BJ (cell line): ENCODE results near the gene PDE4D. TPM values are rescaled to one million over a fixed set of nuclear protein-coding genes. Genes with fewer than 3 reads are reported as not detected.
A peak's percentile ranks its signal among the peaks of the same experiment; 100 is the strongest.

ENCODE experiments used
- CTCF ChIA-PET: fragments of 350-600 bp; formaldehyde crosslinking; extraction: SDS; loops from one replicate; lab custom pipeline; 2021; ENCODE audit warnings: antibody characterized with exemption, inconsistent platforms; lab: Yijun Ruan, JAX
- POLR2A ChIA-PET: fragments of 300-600 bp; sonication (Branson Sonifier 250); formaldehyde crosslinking; extraction: SDS; loops from one replicate; lab custom pipeline; 2021; ENCODE audit warnings: antibody characterized with exemption; lab: Charles Lee
- DNase-seq: peaks from one replicate; pipeline ENCODE4 v3.0.0-alpha.2; 2011; ENCODE audit warnings: low read depth
- H3K27me3 ChIP-seq: 2 replicates; pipeline ENCODE4 v1.6.0; 2011; ENCODE audit warnings: low read length; ENCODE audit not compliant: control insufficient read depth, insufficient read depth
- H3K36me3 ChIP-seq: 2 replicates; pipeline ENCODE4 v1.5.1; 2011; ENCODE audit warnings: low read length; ENCODE audit not compliant: control insufficient read depth, insufficient read depth
- H3K4me3 ChIP-seq: 2 replicates; pipeline ENCODE4 v1.5.1; 2011; ENCODE audit warnings: low read depth, mild to moderate bottlenecking, control low read depth, low read length
- polyA minus RNA-seq: library from RNA; depleted of rRNA, polyadenylated mRNA; stranded (reverse); fragments of >200 nt; gene quantifications from 2 replicates; pipeline ENCODE4 v1.2.3, GENCODE V29; 2011; rRNA and poly(A)+ RNA removed
- polyA plus RNA-seq: library from polyadenylated mRNA; depleted of rRNA; stranded (reverse); fragments of >200 nt; gene quantifications from 2 replicates; pipeline ENCODE4 v1.2.3, GENCODE V29; 2011; rRNA removed
- TF ChIP-seq, protein P1 (sequence below): IDR thresholded peaks from 2 replicates; pipeline ENCODE4 v1.5.1; 2011; ENCODE audit warnings: low read depth, mild to moderate bottlenecking, control low read depth, inconsistent platforms, low read length, moderate library complexity; ENCODE audit not compliant: insufficient read depth

PDE4D gene
- polyA plus RNA-seq (2.8 and 4.2 TPM in 2 replicates), polyA minus RNA-seq (7.3 and 7.7 TPM in 2 replicates)

DNA sequence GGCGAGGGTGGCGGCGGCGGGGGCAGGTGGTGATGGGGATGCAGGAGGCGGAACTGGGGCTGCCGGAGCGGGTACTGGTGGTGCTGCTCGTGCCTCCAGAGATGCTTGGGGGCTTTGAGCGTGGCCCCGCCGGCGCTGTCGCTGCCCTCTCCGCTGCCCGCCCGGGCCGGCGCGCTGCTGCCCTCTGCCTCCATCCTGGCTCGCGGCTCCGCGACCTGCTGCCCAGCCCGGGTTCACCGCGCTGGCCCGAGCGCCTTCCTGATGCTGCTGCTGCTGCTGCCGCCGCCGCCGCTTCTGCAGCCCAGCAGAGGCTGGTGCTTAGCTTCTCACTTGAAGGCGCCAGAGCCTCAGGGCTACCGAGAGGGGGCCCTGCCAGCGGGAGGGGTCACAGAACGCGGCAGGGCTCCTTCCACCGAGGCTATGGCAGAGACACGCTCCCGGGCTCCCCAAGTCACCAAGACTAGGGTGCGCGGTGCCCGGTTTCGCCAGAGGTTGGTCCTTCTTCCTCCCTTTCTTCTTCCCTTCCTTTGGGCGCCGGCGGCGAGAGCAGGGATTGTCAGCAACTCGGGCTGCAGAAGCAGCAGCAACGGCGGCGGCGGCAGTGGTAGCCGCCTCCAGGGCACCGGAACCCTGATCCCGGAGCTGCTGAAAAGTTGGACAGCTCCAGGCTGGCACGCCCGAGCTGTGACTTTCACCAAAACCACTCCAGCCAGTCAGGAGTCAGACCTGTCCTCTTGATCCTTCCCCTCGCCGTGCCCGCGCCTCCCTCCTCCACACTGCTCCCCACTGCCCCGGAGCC, at the start of gene PDE4D:
Gene PDE4D, minus strand, starts transcription at position 298 of the 799 bp plus-strand sequence.
- H3K27me3 ChIP-seq: peaks cover 21% of the 10 kb centered on the region
- H3K4me3 ChIP-seq: peak within 1 kb of the TSS; percentile 37
- CTCF ChIA-PET: interaction anchor here (0.7 kb wide), 1 partner anchor 80 kb away, joined by 3 read pairs; no protein-coding TSS in a partner anchor
- TF ChIP-seq, protein P1, sequence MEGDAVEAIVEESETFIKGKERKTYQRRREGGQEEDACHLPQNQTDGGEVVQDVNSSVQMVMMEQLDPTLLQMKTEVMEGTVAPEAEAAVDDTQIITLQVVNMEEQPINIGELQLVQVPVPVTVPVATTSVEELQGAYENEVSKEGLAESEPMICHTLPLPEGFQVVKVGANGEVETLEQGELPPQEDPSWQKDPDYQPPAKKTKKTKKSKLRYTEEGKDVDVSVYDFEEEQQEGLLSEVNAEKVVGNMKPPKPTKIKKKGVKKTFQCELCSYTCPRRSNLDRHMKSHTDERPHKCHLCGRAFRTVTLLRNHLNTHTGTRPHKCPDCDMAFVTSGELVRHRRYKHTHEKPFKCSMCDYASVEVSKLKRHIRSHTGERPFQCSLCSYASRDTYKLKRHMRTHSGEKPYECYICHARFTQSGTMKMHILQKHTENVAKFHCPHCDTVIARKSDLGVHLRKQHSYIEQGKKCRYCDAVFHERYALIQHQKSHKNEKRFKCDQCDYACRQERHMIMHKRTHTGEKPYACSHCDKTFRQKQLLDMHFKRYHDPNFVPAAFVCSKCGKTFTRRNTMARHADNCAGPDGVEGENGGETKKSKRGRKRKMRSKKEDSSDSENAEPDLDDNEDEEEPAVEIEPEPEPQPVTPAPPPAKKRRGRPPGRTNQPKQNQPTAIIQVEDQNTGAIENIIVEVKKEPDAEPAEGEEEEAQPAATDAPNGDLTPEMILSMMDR: no peak
- DNase-seq: no peak
- no peaks in the 10 kb centered on the region for H3K36me3 ChIP-seq
- POLR2A ChIA-PET: no interaction called here

DNA sequence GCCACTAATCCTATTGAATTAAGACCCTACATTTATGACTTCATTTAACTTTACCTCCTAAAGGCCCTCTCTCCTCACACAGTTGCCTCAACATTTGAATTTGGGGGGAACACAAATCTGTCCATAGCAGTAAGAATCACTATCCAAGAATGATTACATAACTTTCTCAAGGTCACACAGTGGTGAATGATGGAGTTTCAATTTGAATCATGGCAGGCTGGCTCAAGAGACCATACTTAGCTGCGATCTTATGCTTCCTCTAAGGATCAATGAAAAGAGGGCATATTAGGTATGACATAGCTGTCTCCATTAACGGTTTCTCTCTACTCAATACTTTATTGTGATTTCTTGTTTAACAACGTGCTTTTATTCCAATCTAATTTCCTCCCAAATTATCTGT, 44.1 kb upstream of the PDE4D start:
- no peak for DNase-seq
- H3K27me3 ChIP-seq: no peaks in the 10 kb centered on the region
- CTCF ChIA-PET: interaction anchor here (1.1 to 1.7 kb wide), 3 partner anchors 14 to 128 kb away, joined by 4 to 6 read pairs (median 5); no protein-coding TSS in a partner anchor
- no peak overlapping the region for H3K4me3 ChIP-seq
- POLR2A ChIA-PET: no interaction called here
- TF ChIP-seq, protein P1: no peak
- no peaks in the 10 kb centered on the region for H3K36me3 ChIP-seq

DNA sequence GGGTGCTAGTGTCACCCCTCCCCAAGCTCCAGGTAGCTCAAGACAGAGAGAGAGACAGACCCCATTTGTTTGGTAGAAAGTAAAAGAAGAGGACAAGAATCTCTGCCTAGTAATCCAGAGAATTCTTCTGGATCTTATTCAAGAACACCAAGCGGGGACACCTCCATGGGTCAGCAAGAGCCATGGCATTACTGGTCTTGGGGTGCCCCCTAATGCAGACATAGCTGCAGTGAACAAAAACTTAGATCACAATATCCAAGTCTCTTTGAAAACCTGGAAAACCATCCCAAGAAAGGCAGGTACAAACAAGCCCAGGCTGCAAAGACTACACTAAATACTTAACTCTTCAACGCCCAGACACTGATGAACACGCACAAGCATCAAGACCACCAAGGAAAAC, 29.9 kb upstream of the PDE4D start:
- no peak overlapping the region for H3K4me3 ChIP-seq
- CTCF ChIA-PET: interaction anchor here (0.7 to 4.0 kb wide), 20 partner anchors 9 to 125 kb away, joined by 3 to 47 read pairs (median 4); no protein-coding TSS in a partner anchor
- no peaks in the 10 kb centered on the region for H3K27me3 ChIP-seq
- no peaks in the 10 kb centered on the region for H3K36me3 ChIP-seq
- no peak for DNase-seq
- POLR2A ChIA-PET: no interaction called here
- TF ChIP-seq, protein P1: peak; percentile 51

DNA sequence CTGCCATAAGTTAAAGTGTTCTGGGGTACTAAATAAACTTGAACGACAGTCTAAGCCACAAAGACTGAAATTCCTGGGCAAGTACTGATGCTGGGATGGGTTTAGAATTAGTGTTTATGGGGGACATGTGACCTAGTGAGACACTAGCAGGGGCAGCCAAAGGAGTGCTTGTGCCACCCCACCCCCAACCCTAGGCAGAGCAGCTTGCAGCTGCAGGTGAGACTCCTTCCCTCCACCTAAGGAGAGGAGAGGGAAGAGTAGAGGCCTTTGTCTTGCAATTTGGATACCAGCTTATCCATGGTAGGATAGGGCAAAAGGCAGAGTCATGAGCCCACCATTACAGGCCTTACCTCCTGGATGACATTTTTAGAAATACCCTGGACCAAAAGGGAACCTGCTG, 28.7 kb upstream of the PDE4D start:
- ChIA-PET CTCF (interaction anchor here (1.2 to 4.0 kb wide), 7 partner anchors 8 to 122 kb away, joined by 3 to 47 read pairs (median 5); no protein-coding TSS in a partner anchor), POLR2A (no interaction called here)
- Histone ChIP-seq H3K27me3 (no peaks in the 10 kb centered on the region), H3K4me3 (no peak overlapping the region), H3K36me3 (no peaks in the 10 kb centered on the region)
- TF ChIP-seq, protein P1: no peak
- DNase-seq: no peak

DNA sequence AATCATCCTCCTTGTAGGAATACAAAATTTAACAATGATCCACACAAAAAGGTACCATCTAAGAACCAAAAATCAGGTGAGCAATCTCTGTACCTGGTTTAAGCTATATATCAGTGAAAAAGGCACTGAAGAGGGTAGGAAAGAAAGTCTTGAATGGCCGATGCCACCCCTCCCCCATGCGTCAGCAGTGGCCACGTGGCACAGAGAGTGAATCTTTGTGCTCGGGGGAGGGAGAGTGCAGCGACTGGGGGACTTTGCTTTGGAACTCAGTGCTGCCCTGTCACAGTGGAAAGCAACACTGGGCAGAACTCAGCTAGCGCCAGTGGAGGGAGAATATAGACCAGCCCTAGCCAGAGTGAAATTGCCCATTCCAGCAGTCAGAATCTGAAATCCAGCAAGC, 28.3 kb upstream of the PDE4D start:
- TF ChIP-seq, protein P1: no peak
- H3K4me3 ChIP-seq: no peak overlapping the region
- no peaks in the 10 kb centered on the region for H3K27me3 ChIP-seq
- no peaks in the 10 kb centered on the region for H3K36me3 ChIP-seq
- POLR2A ChIA-PET: no interaction called here
- CTCF ChIA-PET: interaction anchor here (3.7 to 4.0 kb wide), 2 partner anchors 108 to 111 kb away, joined by 30 to 47 read pairs; no protein-coding TSS in a partner anchor
- no peak for DNase-seq
